HCT116 (cell line): ENCODE results near the gene WDR88. TPM values are rescaled to one million over a fixed set of nuclear protein-coding genes. Genes with fewer than 3 reads are reported as not detected.

Source experiments
- ATAC-seq: fragments of 200-7000 bp; cut with Tn5 transposase; 2 replicates; pipeline ENCODE4 v1.9.1; 2020; ENCODE audit warnings: mild to moderate bottlenecking, moderate library complexity
- BruUV-seq: library from RNA; stranded (reverse); fragments of 400-500 nt; replicated peaks from 2 replicates; lab custom pipeline; 2021; lab: Mats Ljungman, UMichigan
- CTCF ChIA-PET: fragments of 300-600 bp; sonication (Branson Sonifier 250); formaldehyde crosslinking; loops from one replicate; lab custom pipeline; 2021; ENCODE audit warnings: antibody characterized with exemption; lab: Charles Lee
- POLR2A ChIA-PET: fragments of 300-600, 350-600 bp; sonication (Branson Sonifier 250); formaldehyde crosslinking; loops from one replicate; lab custom pipeline; 2021; ENCODE audit warnings: antibody characterized with exemption; lab: Charles Lee
- RAD21 ChIA-PET, 2 experiments: fragments of 300-600 bp; sonication (Branson Sonifier 250); formaldehyde crosslinking; loops; one replicate each; lab custom pipeline; 2023; ENCODE audit warnings: low total read pairs in 2 of 2; ENCODE audit not compliant: uncharacterized antibody in 2 of 2, unreplicated experiment in 2 of 2, low non-redundant PET in 1 of 2; lab: Charles Lee
- DNase-seq: peaks from one replicate; pipeline ENCODE4 v3.0.0-alpha.2; 2010; ENCODE audit warnings: low read depth, low spot score
- H2AFZ ChIP-seq: fragments of 200-600 bp; shearing (Covaris generic), sonication (generic); 2 replicates; pipeline ENCODE4 v1.6.1; 2017; ENCODE audit warnings: low read depth, mixed run types, mixed read lengths, antibody characterized with exemption, low read length; ENCODE audit not compliant: poor library complexity, severe bottlenecking
- H3K27ac ChIP-seq: 2 replicates; pipeline ENCODE4 v1.5.1; 2012; ENCODE audit warnings: low read depth, low read length
- H3K27me3 ChIP-seq: fragments of 200-600 bp; sonication (generic); 2 replicates; pipeline ENCODE4 v1.6.1; 2016; ENCODE audit warnings: mixed run types, low read length, mixed read lengths; ENCODE audit not compliant: insufficient read depth
- H3K36me3 ChIP-seq, 2 experiments: fragments of 200-500 bp in 1 of 2; fragments of 200-600 bp in 1 of 2; sonication (Bioruptor generic) in 1 of 2; sonication (generic) in 1 of 2; 2 replicates each; pipeline versions ENCODE4 v1.5.1 to v1.6.1; 2014 to 2016; ENCODE audit warnings: low read length in 2 of 2, inconsistent platforms in 1 of 2, mixed read lengths in 1 of 2, mixed run types in 1 of 2; ENCODE audit not compliant: insufficient read depth in 2 of 2, control insufficient read depth in 1 of 2
- H3K4me1 ChIP-seq, 2 experiments: fragments of 200-600 bp in 1 of 2; sonication (generic) in 1 of 2; 2 replicates each; pipeline versions ENCODE4 v1.5.1 to v1.6.1; 2012 to 2017; ENCODE audit warnings: low read length in 2 of 2, inconsistent platforms in 1 of 2, mild to moderate bottlenecking in 1 of 2, mixed read lengths in 1 of 2, mixed run types in 1 of 2, moderate library complexity in 1 of 2; ENCODE audit not compliant: insufficient read depth in 2 of 2, control insufficient read depth in 1 of 2
- H3K4me2 ChIP-seq: fragments of 200-600 bp; sonication (generic); 2 replicates; pipeline ENCODE4 v1.6.1; 2017; ENCODE audit warnings: mixed run types, low read length, mixed read lengths
- H3K4me3 ChIP-seq, 2 experiments: fragments of 200-600 bp in 1 of 2; sonication (generic) in 1 of 2; replicated peaks in 1 of 2; 2 replicates each; pipeline ENCODE4 v1.5.1; 2011 to 2016; ENCODE audit warnings: low read length in 2 of 2, control low read depth in 1 of 2, low read depth in 1 of 2, mild to moderate bottlenecking in 1 of 2, mixed read lengths in 1 of 2, mixed run types in 1 of 2
- H3K79me2 ChIP-seq: fragments of 200-600 bp; sonication (generic); 2 replicates; pipeline ENCODE4 v1.6.1; 2017; ENCODE audit warnings: mild to moderate bottlenecking, mixed run types, low read length, moderate library complexity, mixed read lengths; ENCODE audit not compliant: insufficient read depth
- H3K9ac ChIP-seq: fragments of 200-600 bp; sonication (generic); 2 replicates; pipeline ENCODE4 v1.6.1; 2016; ENCODE audit warnings: low read length, mixed read lengths
- H3K9me2 ChIP-seq: fragments of 200-600 bp; sonication (generic), shearing (Covaris generic); 2 replicates; pipeline ENCODE4 v1.6.1; 2017; ENCODE audit warnings: mixed run types, mild to moderate bottlenecking, moderate library complexity; ENCODE audit not compliant: insufficient read depth
- H3K9me3 ChIP-seq, 2 experiments: fragments of 200-500 bp in 1 of 2; fragments of 200-600 bp in 1 of 2; sonication (Bioruptor generic) in 1 of 2; sonication (generic) in 1 of 2; 2 replicates each; pipeline ENCODE4 v1.6.1; 2014 to 2017; ENCODE audit warnings: low read length in 2 of 2, mixed read lengths in 2 of 2, inconsistent platforms in 1 of 2, low read depth in 1 of 2, mild to moderate bottlenecking in 1 of 2, mixed run types in 1 of 2, moderate library complexity in 1 of 2; ENCODE audit not compliant: control insufficient read depth in 1 of 2, insufficient read depth in 1 of 2
- H4K20me1 ChIP-seq: fragments of 200-600 bp; sonication (generic), shearing (Covaris generic); 2 replicates; pipeline ENCODE4 v1.6.1; 2017; ENCODE audit warnings: mixed run types, mild to moderate bottlenecking, moderate library complexity; ENCODE audit not compliant: insufficient read depth
- CBX3 ChIP-seq: IDR thresholded peaks from 2 replicates; pipeline ENCODE4 v1.6.1; 2012; ENCODE audit warnings: low read depth
- CEBPB ChIP-seq: IDR thresholded peaks from 2 replicates; pipeline ENCODE4 v1.6.1; 2012; ENCODE audit warnings: low read depth
- CTCF ChIP-seq, 3 experiments: fragments of 200-600 bp in 1 of 3; sonication (generic) in 1 of 3; IDR thresholded peaks in 2 of 3; conservative IDR thresholded peaks in 1 of 3; 2 replicates each; pipeline ENCODE4 v1.5.1; 2012 to 2017; ENCODE audit warnings: low read depth in 2 of 3, low read length in 2 of 3, antibody characterized with exemption in 1 of 3, borderline replicate concordance in 1 of 3, control low read depth in 1 of 3, mild to moderate bottlenecking in 1 of 3, mixed read lengths in 1 of 3, mixed run types in 1 of 3, moderate library complexity in 1 of 3; ENCODE audit not compliant: insufficient read depth in 1 of 3
- EGR1 ChIP-seq: IDR thresholded peaks from 2 replicates; pipeline ENCODE4 v1.6.1; 2012; ENCODE audit warnings: low read depth
- ELF1 ChIP-seq: IDR thresholded peaks from 2 replicates; pipeline ENCODE4 v1.6.1; 2012; ENCODE audit warnings: low read depth, borderline replicate concordance
- EZH2 ChIP-seq: fragments of 200-600 bp; sonication (generic); IDR thresholded peaks from 2 replicates; pipeline ENCODE4 v1.6.1; 2017; ENCODE audit warnings: antibody characterized with exemption, mixed run types
- EZH2phosphoT487 ChIP-seq: fragments of 200-600 bp; IDR thresholded peaks from 2 replicates; pipeline ENCODE4 v1.6.1; 2018; ENCODE audit warnings: antibody characterized with exemption, borderline replicate concordance
- FOSL1 ChIP-seq: IDR thresholded peaks from 2 replicates; pipeline ENCODE4 v1.6.1; 2012; ENCODE audit warnings: low read depth
- JUND ChIP-seq: IDR thresholded peaks from 2 replicates; pipeline ENCODE4 v1.6.1; 2012
- MAX ChIP-seq: IDR thresholded peaks from 2 replicates; pipeline ENCODE4 v1.6.1; 2012
- POLR2AphosphoS5 ChIP-seq: IDR thresholded peaks from 2 replicates; pipeline ENCODE4 v1.6.1; 2011; ENCODE audit warnings: mild to moderate bottlenecking, low read depth, low read length, moderate library complexity
- REST ChIP-seq: IDR thresholded peaks from 2 replicates; pipeline ENCODE4 v1.6.1; 2012; ENCODE audit warnings: low read depth
- SRF ChIP-seq: IDR thresholded peaks from 2 replicates; pipeline ENCODE4 v1.6.1; 2012; ENCODE audit warnings: low read depth
- TCF7L2 ChIP-seq: IDR thresholded peaks from 2 replicates; pipeline ENCODE4 v1.7.0; 2011; ENCODE audit warnings: borderline replicate concordance, inconsistent platforms; ENCODE audit not compliant: insufficient read depth, insufficient read length; ENCODE audit errors: extremely low read depth
- YY1 ChIP-seq: IDR thresholded peaks from 2 replicates; pipeline ENCODE4 v1.6.1; 2011; ENCODE audit warnings: low read length, low read depth, moderate library complexity, mild to moderate bottlenecking; ENCODE audit not compliant: insufficient replicate concordance; ENCODE audit errors: extremely low read depth
- ZBTB33 ChIP-seq: IDR thresholded peaks from 2 replicates; pipeline ENCODE4 v1.6.1; 2011; ENCODE audit warnings: mild to moderate bottlenecking, low read length, moderate library complexity; ENCODE audit not compliant: insufficient replicate concordance; ENCODE audit errors: extremely low read depth
- ZFX ChIP-seq: fragments of 450-650 bp; IDR thresholded peaks from 2 replicates; pipeline ENCODE4 v1.6.1; 2017
- ZNF274 ChIP-seq: fragments of 200-500 bp; sonication (Bioruptor generic); IDR thresholded peaks from 2 replicates; pipeline ENCODE4 v1.6.1; 2014; ENCODE audit warnings: mild to moderate bottlenecking, low read depth, low read length, inconsistent platforms
- intact Hi-C: fragments of 100-400 bp; cut with micrococcal nuclease; formaldehyde crosslinking; loops from 2 replicates; pipeline ENCODE4 v1.10.0; 2022
- total RNA-seq: library from RNA; stranded (reverse); gene quantifications from one replicate; pipeline ENCODE4 v1.2.1, GENCODE V29; 2021; ENCODE audit not compliant: unreplicated experiment

Gene WDR88
- total RNA-seq, 1 experiment from 2014 or later, result not detected

DNA sequence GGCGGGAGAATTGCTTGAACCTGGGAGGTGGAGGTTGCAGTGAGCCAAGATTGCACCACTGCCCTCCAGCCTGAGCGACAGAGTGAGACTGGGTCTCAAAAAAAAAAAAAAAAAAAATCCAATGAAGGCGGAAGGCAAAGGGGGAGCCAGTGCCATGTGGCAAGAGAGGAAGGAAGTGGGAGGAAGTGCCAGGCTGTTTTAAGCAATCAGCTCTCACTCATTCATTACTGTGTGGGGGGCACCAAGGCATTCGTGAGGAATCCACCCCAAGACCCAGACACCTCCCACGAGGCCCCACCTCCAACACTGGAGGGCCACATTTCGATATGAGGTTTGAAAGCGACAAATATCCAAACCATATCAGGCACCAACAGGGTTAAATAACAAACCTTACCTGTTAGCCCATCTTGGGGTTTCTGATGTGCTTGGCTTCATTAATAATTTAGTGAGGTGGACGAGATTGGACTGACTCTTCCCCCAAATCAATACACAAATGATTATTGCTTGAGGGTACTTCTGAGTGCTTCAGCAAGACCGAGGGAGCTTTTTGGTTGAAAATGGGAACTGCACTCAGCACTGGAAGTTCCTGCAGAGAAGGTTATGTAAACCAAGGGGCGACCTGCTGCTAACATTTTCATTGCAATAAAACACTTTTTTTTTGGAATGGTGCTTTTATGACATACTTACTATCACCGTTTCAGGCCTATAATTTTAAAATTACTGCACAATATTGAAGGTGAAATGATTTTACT lies 54.7 kb downstream of the WDR88 start:
- H3K36me3 ChIP-seq, result no peaks in the 10 kb centered on the region
- no peaks in the 10 kb centered on the region for H3K27me3 ChIP-seq
- H3K4me1 ChIP-seq, result peaks cover 8 to 15% of the 10 kb centered on the region in 2 experiments
- RAD21 ChIA-PET, result no interaction called here
- CTCF ChIA-PET, result interaction anchor here (1.9 kb wide), 1 partner anchor 10 kb away, joined by 5 read pairs; no protein-coding TSS in a partner anchor
- intact Hi-C loops, result no loop called here
- no TSS peak for BruUV-seq
- H3K79me2 ChIP-seq, result no peaks in the 10 kb centered on the region
- H3K4me2 ChIP-seq, result no peak overlapping the region
- no peak for DNase-seq
- POLR2A ChIA-PET, result interaction anchor here (0.7 to 1.3 kb wide), 2 partner anchors 10 to 51 kb away, joined by 3 read pairs; no protein-coding TSS in a partner anchor
- no peak overlapping the region for H3K4me3 ChIP-seq
- ATAC-seq, result no peak
- TF ChIP-seq REST (no peak), CEBPB (no peak), ZFX (no peak), FOSL1 (no peak), POLR2AphosphoS5 (no peak), TCF7L2 (no peak), CTCF (IDR thresholded peaks at IDR 0.05 in 2 of 3, conservative IDR thresholded peaks at IDR 0.05 in 1 of 3; ENCODE audit: borderline replicate concordance in 1 of 3, insufficient read depth in 1 of 3, low read depth in 2 of 3, low read length in 2 of 3) (no peak), EZH2 (no peak), ZBTB33 (no peak), YY1 (no peak), JUND (no peak), ELF1 (no peak), EGR1 (no peak), MAX (no peak), ZNF274 (no peak), CBX3 (no peak), SRF (no peak), EZH2phosphoT487 (no peak)
- TF ChIP-seq, all 23 proteins: peak for 0
- Histone ChIP-seq H3K9me3 (no peaks in the 10 kb centered on the region), H4K20me1 (no peaks in the 10 kb centered on the region), H2AFZ (no peak overlapping the region), H3K9ac (no peak overlapping the region), H3K9me2 (no peaks in the 10 kb centered on the region), H3K27ac (no peak overlapping the region)
